Nephron progenitor cell (in vitro differentiated cells): ENCODE data around the gene CHMP4B.
A peak's percentile ranks its signal among the peaks of the same experiment; 100 is the strongest.

Experiments
- DNase-seq: peaks from one replicate; pipeline ENCODE4 v3.0.0; 2021
- H3K27ac Mint-ChIP-seq: 2 replicates; pipeline ENCODE4 v1.8.0; 2021; ENCODE audit warnings: mild to moderate bottlenecking, moderate library complexity, mixed read lengths
- H3K27me3 Mint-ChIP-seq: 2 replicates; pipeline ENCODE4 v1.8.0; 2021; ENCODE audit warnings: mild to moderate bottlenecking, low read depth, mixed read lengths; ENCODE audit not compliant: poor library complexity
- H3K36me3 Mint-ChIP-seq: 2 replicates; pipeline ENCODE4 v1.8.0; 2021; ENCODE audit warnings: low read depth, mixed read lengths
- H3K4me1 Mint-ChIP-seq: 2 replicates; pipeline ENCODE4 v1.8.0; 2021; ENCODE audit warnings: mixed read lengths
- H3K4me3 Mint-ChIP-seq: 2 replicates; pipeline ENCODE4 v1.8.0; 2021; ENCODE audit warnings: mild to moderate bottlenecking, moderate library complexity, mixed read lengths
- H3K9me3 Mint-ChIP-seq: 2 replicates; pipeline ENCODE4 v1.8.0; 2021; ENCODE audit warnings: mild to moderate bottlenecking, moderate library complexity, mixed read lengths
- TF ChIP-seq, protein P1 (sequence below): fragments of 200-600 bp; sonication (generic); IDR thresholded peaks from 2 replicates; pipeline ENCODE4 v1.5.0; 2021; ENCODE audit warnings: antibody characterized with exemption

CHMP4B gene

DNA sequence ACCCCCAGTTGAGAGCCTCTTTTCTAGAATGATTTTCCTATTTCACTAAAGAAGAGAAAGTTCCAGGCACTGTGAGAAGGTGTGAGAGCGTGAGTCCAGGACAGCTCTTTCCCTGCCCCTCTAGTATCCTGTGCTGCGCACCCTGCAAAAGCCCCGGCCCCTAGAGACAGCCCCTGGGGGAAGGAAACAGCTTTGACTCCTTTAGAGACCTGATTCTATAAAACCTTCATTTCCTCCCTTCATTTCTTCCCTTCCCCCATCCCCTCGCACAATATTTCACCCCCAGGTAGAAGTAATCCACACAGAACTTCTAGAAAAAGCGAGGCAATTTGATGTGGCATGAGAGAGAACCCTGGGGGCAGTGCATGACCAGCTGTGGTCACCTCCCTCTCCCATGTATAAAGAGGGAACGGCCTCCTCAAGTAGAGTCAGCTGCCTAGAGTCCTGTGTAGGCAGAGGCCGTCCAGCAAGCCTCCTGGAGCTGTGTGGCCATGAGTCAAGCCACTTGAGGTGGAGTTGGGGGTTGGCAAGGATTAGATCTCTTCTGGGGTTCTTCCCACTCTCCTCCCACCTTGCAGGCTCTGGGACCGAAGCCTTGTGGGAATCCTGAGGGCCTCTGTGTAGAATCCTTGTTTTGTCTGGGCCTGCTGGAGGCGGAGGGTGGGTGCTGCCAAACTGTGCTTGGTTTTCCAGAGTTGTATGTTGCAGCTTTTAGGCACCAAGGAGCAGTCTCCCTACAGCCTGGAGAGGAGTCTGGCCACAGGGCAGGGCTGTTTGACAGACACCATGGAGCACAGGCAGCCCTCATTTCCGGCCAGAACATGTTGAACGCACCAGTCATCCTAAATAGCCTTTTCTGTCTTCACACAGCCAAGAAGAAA, 41.7 kb downstream of the CHMP4B start:
- H3K9me3 Mint-ChIP-seq, result no peaks in the 10 kb centered on the region
- no peak overlapping the region for H3K4me3 Mint-ChIP-seq
- peaks cover 58% of the 10 kb centered on the region for H3K36me3 Mint-ChIP-seq
- peak overlapping the region; percentile 64 for H3K27ac Mint-ChIP-seq
- peaks cover 5% of the 10 kb centered on the region for H3K4me1 Mint-ChIP-seq
- TF ChIP-seq, protein P1, sequence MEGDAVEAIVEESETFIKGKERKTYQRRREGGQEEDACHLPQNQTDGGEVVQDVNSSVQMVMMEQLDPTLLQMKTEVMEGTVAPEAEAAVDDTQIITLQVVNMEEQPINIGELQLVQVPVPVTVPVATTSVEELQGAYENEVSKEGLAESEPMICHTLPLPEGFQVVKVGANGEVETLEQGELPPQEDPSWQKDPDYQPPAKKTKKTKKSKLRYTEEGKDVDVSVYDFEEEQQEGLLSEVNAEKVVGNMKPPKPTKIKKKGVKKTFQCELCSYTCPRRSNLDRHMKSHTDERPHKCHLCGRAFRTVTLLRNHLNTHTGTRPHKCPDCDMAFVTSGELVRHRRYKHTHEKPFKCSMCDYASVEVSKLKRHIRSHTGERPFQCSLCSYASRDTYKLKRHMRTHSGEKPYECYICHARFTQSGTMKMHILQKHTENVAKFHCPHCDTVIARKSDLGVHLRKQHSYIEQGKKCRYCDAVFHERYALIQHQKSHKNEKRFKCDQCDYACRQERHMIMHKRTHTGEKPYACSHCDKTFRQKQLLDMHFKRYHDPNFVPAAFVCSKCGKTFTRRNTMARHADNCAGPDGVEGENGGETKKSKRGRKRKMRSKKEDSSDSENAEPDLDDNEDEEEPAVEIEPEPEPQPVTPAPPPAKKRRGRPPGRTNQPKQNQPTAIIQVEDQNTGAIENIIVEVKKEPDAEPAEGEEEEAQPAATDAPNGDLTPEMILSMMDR, result no peak
- no peaks in the 10 kb centered on the region for H3K27me3 Mint-ChIP-seq
- DNase-seq, result no peak

GRCh38 chr20:33853507-33853813, 42.3 kb downstream of the CHMP4B start:
- TF ChIP-seq, protein P1, result no peak
- Mint-ChIP-seq H3K4me1 (peaks cover 11% of the 10 kb centered on the region), H3K27ac (no peak overlapping the region), H3K27me3 (no peaks in the 10 kb centered on the region), H3K36me3 (peaks cover 54% of the 10 kb centered on the region), H3K4me3 (no peak overlapping the region), H3K9me3 (no peaks in the 10 kb centered on the region)
- DNase-seq, result no peak

DNA sequence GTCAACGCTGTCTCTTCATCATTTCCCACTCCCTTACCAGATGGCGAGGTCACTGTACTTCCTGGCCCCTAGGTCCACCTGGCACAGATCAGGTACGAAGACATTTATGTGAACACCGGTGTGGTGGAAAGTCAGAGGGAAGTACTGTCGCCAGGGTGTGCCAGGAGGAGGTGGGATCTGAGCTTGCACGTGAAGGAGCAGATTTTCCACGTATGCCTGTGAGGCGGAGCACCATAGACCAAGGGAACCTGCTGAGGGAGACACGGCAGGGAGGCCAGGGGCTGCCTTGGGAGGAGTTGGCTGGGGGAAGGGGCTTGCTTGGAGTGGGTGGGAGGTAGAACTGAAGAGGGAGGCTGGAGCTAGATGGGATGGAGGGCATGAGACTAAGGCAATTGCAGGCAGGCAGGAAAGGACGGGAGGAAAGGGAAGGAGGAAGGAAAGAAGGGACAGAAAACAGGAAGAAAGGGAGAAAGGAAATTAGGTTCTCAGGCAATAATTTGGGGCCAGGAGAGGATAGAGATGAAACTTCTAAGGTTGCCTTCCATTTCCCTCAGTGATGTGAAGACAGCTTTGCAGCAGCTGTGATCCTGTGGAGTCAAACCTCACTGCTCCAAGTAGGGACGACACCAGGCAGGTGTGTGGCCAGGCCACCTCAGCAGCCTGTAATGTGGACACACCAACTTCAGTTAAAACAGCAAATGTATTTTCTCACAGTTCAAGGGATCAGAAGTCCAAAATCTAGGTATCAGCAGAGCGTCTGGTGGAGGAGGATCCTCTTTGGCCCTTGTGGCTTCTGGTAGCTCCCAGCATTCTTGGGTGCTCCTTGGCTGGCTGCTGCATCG, 46.8 kb downstream of the CHMP4B start:
- H3K27me3 Mint-ChIP-seq, result no peaks in the 10 kb centered on the region
- H3K27ac Mint-ChIP-seq, result no peak overlapping the region
- TF ChIP-seq, protein P1, result no peak
- H3K4me1 Mint-ChIP-seq, result peaks cover 31% of the 10 kb centered on the region
- H3K9me3 Mint-ChIP-seq, result no peaks in the 10 kb centered on the region
- H3K36me3 Mint-ChIP-seq, result peaks cover 20% of the 10 kb centered on the region
- peak overlapping the region; percentile 9 for H3K4me3 Mint-ChIP-seq
- no peak for DNase-seq

DNA sequence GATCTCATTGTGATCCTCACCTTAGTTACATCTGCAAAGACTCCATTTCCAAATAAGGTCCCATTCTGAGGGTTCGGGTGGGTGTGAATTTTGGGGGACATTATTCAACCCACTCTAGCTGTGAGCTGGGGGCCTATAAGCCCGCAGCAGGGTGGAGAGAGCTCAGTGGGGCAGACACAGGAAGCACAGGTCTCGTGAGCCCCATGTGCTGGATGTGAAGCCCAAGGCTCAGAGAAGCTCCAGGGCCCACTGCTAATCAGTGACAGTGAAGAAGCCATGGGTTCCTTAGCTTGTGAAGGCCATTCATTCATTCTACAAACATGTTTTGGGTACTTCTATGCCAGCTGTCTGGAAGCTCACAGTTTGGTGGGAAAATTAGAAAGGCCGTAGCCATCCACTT, 47.5 kb downstream of the CHMP4B start:
- no peaks in the 10 kb centered on the region for H3K9me3 Mint-ChIP-seq
- TF ChIP-seq, protein P1, result no peak
- H3K4me1 Mint-ChIP-seq, result peaks cover 31% of the 10 kb centered on the region
- H3K36me3 Mint-ChIP-seq, result peaks cover 14% of the 10 kb centered on the region
- no peak overlapping the region for H3K4me3 Mint-ChIP-seq
- DNase-seq, result no peak
- H3K27ac Mint-ChIP-seq, result no peak overlapping the region
- no peaks in the 10 kb centered on the region for H3K27me3 Mint-ChIP-seq

DNA sequence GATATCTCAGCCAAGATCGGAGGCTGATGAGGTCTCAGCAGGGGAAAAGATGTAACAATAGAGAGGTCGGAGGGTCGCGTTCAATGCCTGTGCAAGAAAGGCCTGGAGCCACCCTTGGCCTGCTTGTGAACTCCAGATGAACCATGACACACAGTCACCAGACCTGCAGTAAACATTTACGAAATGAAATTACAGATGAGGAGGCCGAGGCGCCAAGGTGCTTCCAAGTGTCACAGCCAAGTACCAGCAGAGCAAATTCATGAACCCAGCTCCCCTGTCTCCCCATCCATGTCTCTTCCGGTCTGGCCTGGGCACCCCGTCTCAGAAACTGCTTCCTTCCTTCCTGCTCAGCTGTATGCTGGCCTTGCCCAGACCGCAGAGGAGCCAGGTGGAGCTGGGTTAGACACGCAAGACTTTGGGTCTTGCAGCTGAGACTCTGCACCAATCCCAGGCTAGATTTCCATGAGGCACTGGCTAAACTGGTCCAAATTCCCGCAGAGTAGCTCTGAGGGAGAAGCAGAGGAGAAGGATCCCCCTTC, 48.1 kb downstream of the CHMP4B start:
- H3K36me3 Mint-ChIP-seq, result peaks cover 9% of the 10 kb centered on the region

More for the DNA sequence above, 48.1 kb downstream of the CHMP4B start:
- Mint-ChIP-seq H3K27me3 (no peaks in the 10 kb centered on the region), H3K27ac (peak overlapping the region; percentile 88), H3K9me3 (no peaks in the 10 kb centered on the region), H3K4me1 (peaks cover 33% of the 10 kb centered on the region), H3K4me3 (no peak overlapping the region)
- DNase-seq, result no peak
- TF ChIP-seq, protein P1, result no peak
